ENCODE results near the gene NPM3. TPM values are rescaled to one million over a fixed set of nuclear protein-coding genes. Genes with fewer than 3 reads are reported as not detected.

NPM3 gene
- total RNA-seq, 2 donors from 2014 or later: 16.3 to 19.9 TPM

GRCh38 chr10:101829561-101830315 lies 46.5 kb upstream of the NPM3 start:
- no peak for ATAC-seq (ENCODE audit: insufficient number of reproducible peaks, low FRiP score, low read depth)
- H3K4me1 ChIP-seq (ENCODE audit: control insufficient read depth in 1 of 2, low read depth in 2 of 2): peaks cover 6 to 18% of the 10 kb centered on the region in 2 donors
- no peaks in the 10 kb centered on the region for H3K9me3 ChIP-seq
- H3K27ac ChIP-seq: no peak overlapping the region
- DNase-seq (ENCODE audit: low spot score): no peak
- H3K4me3 ChIP-seq: peak overlapping the region; percentile 73
- no peak for TF ChIP-seq CTCF (IDR thresholded peaks at IDR 0.05)
- H3K27me3 ChIP-seq (replicated peaks; ENCODE audit: insufficient read depth): no peaks in the 10 kb centered on the region
- no peaks in the 10 kb centered on the region for H3K36me3 ChIP-seq

- no peak for DNase-seq (ENCODE audit: low spot score)
- peaks cover 6 to 18% of the 10 kb centered on the region in 2 donors for H3K4me1 ChIP-seq (ENCODE audit: control insufficient read depth in 1 of 2, low read depth in 2 of 2)
These were observed 45.7 kb upstream of the NPM3 start for GRCh38 chr10:101828766-101829551.

GRCh38 chr10:101827919-101828600 lies 44.8 kb upstream of the NPM3 start:
- H3K4me1 ChIP-seq (ENCODE audit: control insufficient read depth in 1 of 2, low read depth in 2 of 2): peaks cover 6 to 18% of the 10 kb centered on the region in 2 donors
- no peak overlapping the region for H3K27ac ChIP-seq
- no peak for DNase-seq (ENCODE audit: low spot score)
- TF ChIP-seq CTCF (IDR thresholded peaks at IDR 0.05): no peak
- H3K4me3 ChIP-seq: no peak overlapping the region
- ATAC-seq (ENCODE audit: insufficient number of reproducible peaks, low FRiP score, low read depth): no peak
- H3K9me3 ChIP-seq: no peaks in the 10 kb centered on the region
- H3K27me3 ChIP-seq (replicated peaks; ENCODE audit: insufficient read depth): no peaks in the 10 kb centered on the region
- no peaks in the 10 kb centered on the region for H3K36me3 ChIP-seq

More at GRCh38 chr10:101828766-101829551, 45.7 kb upstream of the NPM3 start:
- no peaks in the 10 kb centered on the region for H3K27me3 ChIP-seq (replicated peaks; ENCODE audit: insufficient read depth)
- peak overlapping the region; percentile 41 for H3K4me3 ChIP-seq
- no peak for ATAC-seq (ENCODE audit: insufficient number of reproducible peaks, low FRiP score, low read depth)
- H3K36me3 ChIP-seq: no peaks in the 10 kb centered on the region
- H3K9me3 ChIP-seq: no peaks in the 10 kb centered on the region
- TF ChIP-seq CTCF (IDR thresholded peaks at IDR 0.05): no peak
- H3K27ac ChIP-seq: no peak overlapping the region

GRCh38 chr10:101826852-101827434 lies 43.7 kb upstream of the NPM3 start:
- peaks cover 6 to 18% of the 10 kb centered on the region in 2 donors for H3K4me1 ChIP-seq (ENCODE audit: control insufficient read depth in 1 of 2, low read depth in 2 of 2)
- H3K27me3 ChIP-seq (replicated peaks; ENCODE audit: insufficient read depth): no peaks in the 10 kb centered on the region
- H3K4me3 ChIP-seq: no peak overlapping the region
- ATAC-seq (ENCODE audit: insufficient number of reproducible peaks, low FRiP score, low read depth): no peak
- no peaks in the 10 kb centered on the region for H3K9me3 ChIP-seq
- no peaks in the 10 kb centered on the region for H3K36me3 ChIP-seq
- DNase-seq (ENCODE audit: low spot score): no peak
- H3K27ac ChIP-seq: no peak overlapping the region
- no peak for TF ChIP-seq CTCF (IDR thresholded peaks at IDR 0.05)
